DND-41 (cell line): ENCODE data around the gene NLRP4.

Source experiments
- EZH2 ChIP-seq: IDR thresholded peaks from 3 replicates; pipeline ENCODE4 v1.6.1; 2012; ENCODE audit warnings: borderline replicate concordance, low read depth, mild to moderate bottlenecking, moderate library complexity, low read length, inconsistent platforms; ENCODE audit not compliant: severe bottlenecking
- TF ChIP-seq, protein P1 (sequence below): IDR thresholded peaks from 2 replicates; pipeline ENCODE4 v1.5.1; 2012; ENCODE audit warnings: borderline replicate concordance, low read length, moderate library complexity, mild to moderate bottlenecking; ENCODE audit not compliant: poor library complexity, severe bottlenecking; ENCODE audit errors: extremely low read depth

DNA sequence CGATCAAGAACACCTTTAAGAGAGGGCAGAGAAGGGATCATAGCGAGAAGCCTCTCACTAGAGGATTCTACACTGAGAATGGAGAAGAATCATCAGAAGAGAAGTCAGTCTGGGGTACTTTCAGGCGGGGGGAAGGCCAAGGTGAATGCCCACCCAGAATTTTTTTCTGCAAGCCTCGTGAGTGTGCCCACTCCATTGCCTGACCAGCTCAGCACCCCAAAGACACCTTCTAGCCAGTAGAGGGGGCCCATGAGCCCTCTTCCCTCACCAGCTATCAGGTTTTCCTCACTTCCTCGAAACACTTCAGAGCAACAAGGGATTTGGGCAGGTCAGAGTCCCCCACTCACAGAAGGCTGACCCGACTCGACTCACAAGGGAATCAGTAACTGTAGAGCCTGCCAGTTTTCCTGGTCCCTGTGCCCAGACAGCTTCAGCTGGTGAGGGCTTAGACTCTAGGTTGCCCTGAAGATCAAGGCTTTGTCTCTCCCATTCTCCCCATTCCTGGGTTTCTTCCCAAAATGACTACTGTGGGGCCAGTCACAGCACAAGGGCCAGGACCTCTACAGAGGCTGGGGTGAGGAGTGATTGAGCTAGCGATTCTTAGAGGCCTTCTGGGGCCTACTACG is 77.4 kb downstream of the NLRP4 start:
- TF ChIP-seq, protein P1, sequence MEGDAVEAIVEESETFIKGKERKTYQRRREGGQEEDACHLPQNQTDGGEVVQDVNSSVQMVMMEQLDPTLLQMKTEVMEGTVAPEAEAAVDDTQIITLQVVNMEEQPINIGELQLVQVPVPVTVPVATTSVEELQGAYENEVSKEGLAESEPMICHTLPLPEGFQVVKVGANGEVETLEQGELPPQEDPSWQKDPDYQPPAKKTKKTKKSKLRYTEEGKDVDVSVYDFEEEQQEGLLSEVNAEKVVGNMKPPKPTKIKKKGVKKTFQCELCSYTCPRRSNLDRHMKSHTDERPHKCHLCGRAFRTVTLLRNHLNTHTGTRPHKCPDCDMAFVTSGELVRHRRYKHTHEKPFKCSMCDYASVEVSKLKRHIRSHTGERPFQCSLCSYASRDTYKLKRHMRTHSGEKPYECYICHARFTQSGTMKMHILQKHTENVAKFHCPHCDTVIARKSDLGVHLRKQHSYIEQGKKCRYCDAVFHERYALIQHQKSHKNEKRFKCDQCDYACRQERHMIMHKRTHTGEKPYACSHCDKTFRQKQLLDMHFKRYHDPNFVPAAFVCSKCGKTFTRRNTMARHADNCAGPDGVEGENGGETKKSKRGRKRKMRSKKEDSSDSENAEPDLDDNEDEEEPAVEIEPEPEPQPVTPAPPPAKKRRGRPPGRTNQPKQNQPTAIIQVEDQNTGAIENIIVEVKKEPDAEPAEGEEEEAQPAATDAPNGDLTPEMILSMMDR = peak; percentile 46
- no peak for TF ChIP-seq EZH2
